Measurements from ENCODE around the gene SRCAP.

The SRCAP gene

GRCh38 chr16:30786115-30786935, 87.4 kb downstream of the SRCAP start (continued):
- TF ChIP-seq YY1 (tag by site-specific recombination; IDR thresholded peaks at IDR 0.05) (peak; percentile 54), EGR2 (tag by site-specific recombination; IDR thresholded peaks at IDR 0.05; ENCODE audit: low read depth) (peak; percentile 86), ZNF610 (tag by site-specific recombination; IDR thresholded peaks at IDR 0.05; ENCODE audit: borderline replicate concordance) (0 out of 2 replicates have a peak, but pooled peaks have one; percentile 16), ZNF391 (tag by site-specific recombination; IDR thresholded peaks at IDR 0.05; ENCODE audit: borderline replicate concordance, low read depth) (peak; percentile 36; the same call in 1 of the 2 replicates), ZNF777 (tag by site-specific recombination; IDR thresholded peaks at IDR 0.05; ENCODE audit: borderline replicate concordance) (no peak), ZNF114 (tag by site-specific recombination; IDR thresholded peaks at IDR 0.05) (no peak), ZNF140 (tag by site-specific recombination; IDR thresholded peaks at IDR 0.05) (no peak), ZEB2 (tag by site-specific recombination; IDR thresholded peaks at IDR 0.05) (0 out of 2 replicates have a peak, but pooled peaks have one; percentile 21), ZNF10 (tag by site-specific recombination; IDR thresholded peaks at IDR 0.05) (no peak)
- TF ChIP-seq, protein P1, sequence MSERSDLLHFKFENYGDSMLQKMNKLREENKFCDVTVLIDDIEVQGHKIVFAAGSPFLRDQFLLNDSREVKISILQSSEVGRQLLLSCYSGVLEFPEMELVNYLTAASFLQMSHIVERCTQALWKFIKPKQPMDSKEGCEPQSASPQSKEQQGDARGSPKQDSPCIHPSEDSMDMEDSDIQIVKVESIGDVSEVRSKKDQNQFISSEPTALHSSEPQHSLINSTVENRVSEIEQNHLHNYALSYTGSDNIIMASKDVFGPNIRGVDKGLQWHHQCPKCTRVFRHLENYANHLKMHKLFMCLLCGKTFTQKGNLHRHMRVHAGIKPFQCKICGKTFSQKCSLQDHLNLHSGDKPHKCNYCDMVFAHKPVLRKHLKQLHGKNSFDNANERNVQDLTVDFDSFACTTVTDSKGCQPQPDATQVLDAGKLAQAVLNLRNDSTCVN (tag by site-specific recombination; optimal IDR thresholded peaks at IDR 0.05): peak; percentile 53
- TF ChIP-seq, protein P2, sequence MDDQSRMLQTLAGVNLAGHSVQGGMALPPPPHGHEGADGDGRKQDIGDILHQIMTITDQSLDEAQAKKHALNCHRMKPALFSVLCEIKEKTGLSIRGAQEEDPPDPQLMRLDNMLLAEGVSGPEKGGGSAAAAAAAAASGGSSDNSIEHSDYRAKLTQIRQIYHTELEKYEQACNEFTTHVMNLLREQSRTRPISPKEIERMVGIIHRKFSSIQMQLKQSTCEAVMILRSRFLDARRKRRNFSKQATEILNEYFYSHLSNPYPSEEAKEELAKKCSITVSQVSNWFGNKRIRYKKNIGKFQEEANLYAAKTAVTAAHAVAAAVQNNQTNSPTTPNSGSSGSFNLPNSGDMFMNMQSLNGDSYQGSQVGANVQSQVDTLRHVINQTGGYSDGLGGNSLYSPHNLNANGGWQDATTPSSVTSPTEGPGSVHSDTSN (CRISPR knock-in tag; IDR thresholded peaks at IDR 0.05): 0 out of 2 replicates have a peak, but pooled peaks have one; percentile 53
- TF ChIP-seq, protein P3, sequence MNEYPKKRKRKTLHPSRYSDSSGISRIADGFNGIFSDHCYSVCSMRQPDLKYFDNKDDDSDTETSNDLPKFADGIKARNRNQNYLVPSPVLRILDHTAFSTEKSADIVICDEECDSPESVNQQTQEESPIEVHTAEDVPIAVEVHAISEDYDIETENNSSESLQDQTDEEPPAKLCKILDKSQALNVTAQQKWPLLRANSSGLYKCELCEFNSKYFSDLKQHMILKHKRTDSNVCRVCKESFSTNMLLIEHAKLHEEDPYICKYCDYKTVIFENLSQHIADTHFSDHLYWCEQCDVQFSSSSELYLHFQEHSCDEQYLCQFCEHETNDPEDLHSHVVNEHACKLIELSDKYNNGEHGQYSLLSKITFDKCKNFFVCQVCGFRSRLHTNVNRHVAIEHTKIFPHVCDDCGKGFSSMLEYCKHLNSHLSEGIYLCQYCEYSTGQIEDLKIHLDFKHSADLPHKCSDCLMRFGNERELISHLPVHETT (tag by site-specific recombination; IDR thresholded peaks at IDR 0.05): 0 out of 2 replicates have a peak, but pooled peaks have one; percentile 27

DNA sequence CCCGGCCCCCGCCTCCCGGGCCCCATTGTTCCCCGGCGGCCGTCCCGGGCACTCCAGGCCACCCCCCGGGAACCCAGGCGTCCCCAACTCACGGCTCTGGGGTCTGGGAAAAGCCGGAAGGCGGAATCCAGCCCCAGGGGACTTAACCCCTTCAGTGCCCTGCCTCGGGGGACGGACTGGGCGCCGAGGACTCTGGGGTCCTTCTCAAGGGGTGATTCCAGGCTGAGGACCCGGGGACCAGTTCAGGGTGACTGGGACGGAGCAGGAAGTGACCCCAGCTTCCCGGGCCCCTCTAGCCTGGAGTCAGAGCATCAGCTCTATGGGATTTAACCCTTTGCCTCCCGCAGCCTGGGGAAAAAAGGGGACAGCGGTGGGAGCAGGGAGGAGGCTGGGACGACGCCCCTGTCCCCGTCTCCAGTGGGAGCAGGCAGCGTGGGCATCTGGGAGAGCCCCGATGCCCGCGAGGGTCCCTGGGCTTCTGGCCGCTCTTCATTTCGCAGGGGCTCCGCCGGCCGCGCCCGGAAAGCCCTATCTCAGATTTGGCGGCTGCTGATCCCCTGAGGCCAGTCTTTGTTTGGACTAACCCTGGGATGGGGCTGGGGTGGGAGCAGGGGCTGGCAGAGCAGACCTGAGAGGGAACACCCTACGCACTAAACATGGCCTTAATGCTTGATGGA, 88.1 kb downstream of the SRCAP start, which contains the start of gene ZNF629:
Gene ZNF629, minus strand, starts transcription at position 270 of the 677 bp plus-strand sequence. CDS start 2,723 bp downstream, outside the sequence.
- CTCF ChIA-PET: interaction anchor here (0.6 to 1.3 kb wide), 2 partner anchors 18 to 81 kb away, joined by 4 to 5 read pairs; no protein-coding TSS in a partner anchor
- peak; percentile 84 for TF ChIP-seq ZNF398 (tag by site-specific recombination; IDR thresholded peaks at IDR 0.05)
- TF ChIP-seq, protein P4, sequence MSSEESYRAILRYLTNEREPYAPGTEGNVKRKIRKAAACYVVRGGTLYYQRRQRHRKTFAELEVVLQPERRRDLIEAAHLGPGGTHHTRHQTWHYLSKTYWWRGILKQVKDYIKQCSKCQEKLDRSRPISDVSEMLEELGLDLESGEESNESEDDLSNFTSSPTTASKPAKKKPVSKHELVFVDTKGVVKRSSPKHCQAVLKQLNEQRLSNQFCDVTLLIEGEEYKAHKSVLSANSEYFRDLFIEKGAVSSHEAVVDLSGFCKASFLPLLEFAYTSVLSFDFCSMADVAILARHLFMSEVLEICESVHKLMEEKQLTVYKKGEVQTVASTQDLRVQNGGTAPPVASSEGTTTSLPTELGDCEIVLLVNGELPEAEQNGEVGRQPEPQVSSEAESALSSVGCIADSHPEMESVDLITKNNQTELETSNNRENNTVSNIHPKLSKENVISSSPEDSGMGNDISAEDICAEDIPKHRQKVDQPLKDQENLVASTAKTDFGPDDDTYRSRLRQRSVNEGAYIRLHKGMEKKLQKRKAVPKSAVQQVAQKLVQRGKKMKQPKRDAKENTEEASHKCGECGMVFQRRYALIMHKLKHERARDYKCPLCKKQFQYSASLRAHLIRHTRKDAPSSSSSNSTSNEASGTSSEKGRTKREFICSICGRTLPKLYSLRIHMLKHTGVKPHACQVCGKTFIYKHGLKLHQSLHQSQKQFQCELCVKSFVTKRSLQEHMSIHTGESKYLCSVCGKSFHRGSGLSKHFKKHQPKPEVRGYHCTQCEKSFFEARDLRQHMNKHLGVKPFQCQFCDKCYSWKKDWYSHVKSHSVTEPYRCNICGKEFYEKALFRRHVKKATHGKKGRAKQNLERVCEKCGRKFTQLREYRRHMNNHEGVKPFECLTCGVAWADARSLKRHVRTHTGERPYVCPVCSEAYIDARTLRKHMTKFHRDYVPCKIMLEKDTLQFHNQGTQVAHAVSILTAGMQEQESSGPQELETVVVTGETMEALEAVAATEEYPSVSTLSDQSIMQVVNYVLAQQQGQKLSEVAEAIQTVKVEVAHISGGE (tag by site-specific recombination; conservative IDR thresholded peaks at IDR 0.05; ENCODE audit: low read depth): peak; percentile 95
- TF ChIP-seq, protein P5, sequence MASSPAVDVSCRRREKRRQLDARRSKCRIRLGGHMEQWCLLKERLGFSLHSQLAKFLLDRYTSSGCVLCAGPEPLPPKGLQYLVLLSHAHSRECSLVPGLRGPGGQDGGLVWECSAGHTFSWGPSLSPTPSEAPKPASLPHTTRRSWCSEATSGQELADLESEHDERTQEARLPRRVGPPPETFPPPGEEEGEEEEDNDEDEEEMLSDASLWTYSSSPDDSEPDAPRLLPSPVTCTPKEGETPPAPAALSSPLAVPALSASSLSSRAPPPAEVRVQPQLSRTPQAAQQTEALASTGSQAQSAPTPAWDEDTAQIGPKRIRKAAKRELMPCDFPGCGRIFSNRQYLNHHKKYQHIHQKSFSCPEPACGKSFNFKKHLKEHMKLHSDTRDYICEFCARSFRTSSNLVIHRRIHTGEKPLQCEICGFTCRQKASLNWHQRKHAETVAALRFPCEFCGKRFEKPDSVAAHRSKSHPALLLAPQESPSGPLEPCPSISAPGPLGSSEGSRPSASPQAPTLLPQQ (tag by site-specific recombination; IDR thresholded peaks at IDR 0.05): peak; percentile 85
- TF ChIP-seq SCRT2 (tag by site-specific recombination; IDR thresholded peaks at IDR 0.05): no peak
- TF ChIP-seq HOXD13 (CRISPR knock-in tag; IDR thresholded peaks at IDR 0.05; ENCODE audit: borderline replicate concordance): 0 out of 2 replicates have a peak, but pooled peaks have one; percentile 26
- TF ChIP-seq RBAK (tag by site-specific recombination; IDR thresholded peaks at IDR 0.05): no peak
- TF ChIP-seq GLI2 (tag by site-specific recombination; IDR thresholded peaks at IDR 0.05; ENCODE audit: borderline replicate concordance, low read depth): no peak

More for the DNA sequence above, 88.1 kb downstream of the SRCAP start, which contains the start of gene ZNF629:
- Histone ChIP-seq H3K36me3 (ENCODE audit: control insufficient read depth in 2 of 2, insufficient read depth in 1 of 2, low read length in 2 of 2) (peaks cover 0 to 33% of the 10 kb centered on the region in 2 experiments; a peak in 1 of 3 replicates), H3K9me3 (ENCODE audit: control insufficient read depth, insufficient read depth, low read depth, low read length) (no peaks in the 10 kb centered on the region), H3K4me1 (ENCODE audit: control insufficient read depth, insufficient read depth, low read length) (peaks cover 3% of the 10 kb centered on the region; the same call in 1 of the 2 replicates), H3K27ac (ENCODE audit: extremely low read depth, low read depth, low read length) (peak within 1 kb of the TSS; percentile 83), H3K4me3 (ENCODE audit: low read depth, low read length) (peak within 1 kb of the TSS; percentile 96)
- POLR2A ChIA-PET: interaction anchor here (0.7 to 2.8 kb wide), 11 partner anchors 9 to 89 kb away, joined by 3 to 132 read pairs (median 5); partner anchors contain the start of genes PHKG2 and SRCAP

Measured in HEK293 (cell line).